ENCODE measurements around the gene PMEPA1.

Gene PMEPA1

DNA sequence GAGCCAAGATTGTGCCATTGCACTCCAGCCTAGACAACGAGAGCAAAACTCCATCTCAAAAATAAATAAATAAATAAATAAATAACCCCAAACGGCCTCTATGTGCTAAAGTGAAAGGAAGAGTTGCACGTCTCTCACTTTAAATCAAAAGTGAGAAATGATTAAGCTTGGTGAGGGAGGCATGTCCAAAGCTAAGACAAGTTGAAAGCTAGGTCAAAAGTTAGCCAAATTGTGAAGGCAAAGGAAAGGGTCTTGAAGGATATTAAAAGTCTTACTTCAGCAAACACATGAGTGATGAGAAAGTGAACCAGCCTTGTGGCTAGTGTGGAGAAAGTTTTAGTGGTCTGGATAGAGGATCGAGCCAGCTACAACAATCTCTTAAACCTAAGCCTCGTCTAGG is 103.9 kb downstream of the PMEPA1 start:
- in situ Hi-C loops (cut with MboI; ENCODE audit: low pct_unique_long_range_greater_than_20kb, low sequenced_read_pairs, unreplicated experiment), result loop anchor here (25.0 kb wide), 1 partner anchor 606 kb away; no protein-coding TSS in a partner anchor
- TF ChIP-seq, protein P1, sequence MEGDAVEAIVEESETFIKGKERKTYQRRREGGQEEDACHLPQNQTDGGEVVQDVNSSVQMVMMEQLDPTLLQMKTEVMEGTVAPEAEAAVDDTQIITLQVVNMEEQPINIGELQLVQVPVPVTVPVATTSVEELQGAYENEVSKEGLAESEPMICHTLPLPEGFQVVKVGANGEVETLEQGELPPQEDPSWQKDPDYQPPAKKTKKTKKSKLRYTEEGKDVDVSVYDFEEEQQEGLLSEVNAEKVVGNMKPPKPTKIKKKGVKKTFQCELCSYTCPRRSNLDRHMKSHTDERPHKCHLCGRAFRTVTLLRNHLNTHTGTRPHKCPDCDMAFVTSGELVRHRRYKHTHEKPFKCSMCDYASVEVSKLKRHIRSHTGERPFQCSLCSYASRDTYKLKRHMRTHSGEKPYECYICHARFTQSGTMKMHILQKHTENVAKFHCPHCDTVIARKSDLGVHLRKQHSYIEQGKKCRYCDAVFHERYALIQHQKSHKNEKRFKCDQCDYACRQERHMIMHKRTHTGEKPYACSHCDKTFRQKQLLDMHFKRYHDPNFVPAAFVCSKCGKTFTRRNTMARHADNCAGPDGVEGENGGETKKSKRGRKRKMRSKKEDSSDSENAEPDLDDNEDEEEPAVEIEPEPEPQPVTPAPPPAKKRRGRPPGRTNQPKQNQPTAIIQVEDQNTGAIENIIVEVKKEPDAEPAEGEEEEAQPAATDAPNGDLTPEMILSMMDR (IDR thresholded peaks at IDR 0.05; ENCODE audit: extremely low read depth, insufficient read depth, missing control alignments), result no peak
- DNase-seq (ENCODE audit: low spot score), result no peak

GRCh38 chr20:57605045-57605444 is 104.8 kb downstream of the PMEPA1 start:
- DNase-seq (ENCODE audit: low spot score), result no peak
- TF ChIP-seq, protein P1 (IDR thresholded peaks at IDR 0.05; ENCODE audit: extremely low read depth, insufficient read depth, missing control alignments), result no peak
- in situ Hi-C loops (cut with MboI; ENCODE audit: low pct_unique_long_range_greater_than_20kb, low sequenced_read_pairs, unreplicated experiment), result loop anchor here (25.0 kb wide), 1 partner anchor 607 kb away; no protein-coding TSS in a partner anchor

GRCh38 chr20:57603120-57603519 is 106.7 kb downstream of the PMEPA1 start:
- in situ Hi-C loops (cut with MboI; ENCODE audit: low pct_unique_long_range_greater_than_20kb, low sequenced_read_pairs, unreplicated experiment), result loop anchor here (25.0 kb wide), 1 partner anchor 609 kb away; no protein-coding TSS in a partner anchor
- no peak for DNase-seq (ENCODE audit: low spot score)

DNA sequence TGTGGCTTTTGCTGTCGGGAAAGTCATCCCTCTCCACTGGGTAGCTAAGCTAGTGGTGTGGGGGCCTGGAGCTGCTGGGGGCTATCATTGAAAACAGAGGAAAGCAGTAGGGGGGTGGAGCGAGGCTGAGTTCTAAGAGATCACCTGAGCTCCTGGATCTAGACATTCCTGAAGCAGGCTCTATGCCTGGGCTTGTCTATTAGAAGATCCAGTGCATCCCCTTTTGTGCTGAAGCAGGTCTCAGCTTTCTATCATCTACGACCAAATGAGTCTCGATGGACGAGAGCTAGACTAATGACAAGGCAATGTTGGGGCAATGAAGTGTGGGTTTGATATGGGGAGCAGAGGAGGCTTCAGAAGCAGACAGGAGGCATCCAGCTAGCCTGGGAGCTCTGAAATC is 108.1 kb downstream of the PMEPA1 start:
- in situ Hi-C loops (cut with MboI; ENCODE audit: low pct_unique_long_range_greater_than_20kb, low sequenced_read_pairs, unreplicated experiment), result loop anchor here (25.0 kb wide), 1 partner anchor 611 kb away; no protein-coding TSS in a partner anchor
- TF ChIP-seq, protein P1 (IDR thresholded peaks at IDR 0.05; ENCODE audit: extremely low read depth, insufficient read depth, missing control alignments), result no peak
- DNase-seq (ENCODE audit: low spot score), result no peak

More at GRCh38 chr20:57603120-57603519, 106.7 kb downstream of the PMEPA1 start:
- TF ChIP-seq, protein P1 (IDR thresholded peaks at IDR 0.05; ENCODE audit: extremely low read depth, insufficient read depth, missing control alignments), result no peak

DNA sequence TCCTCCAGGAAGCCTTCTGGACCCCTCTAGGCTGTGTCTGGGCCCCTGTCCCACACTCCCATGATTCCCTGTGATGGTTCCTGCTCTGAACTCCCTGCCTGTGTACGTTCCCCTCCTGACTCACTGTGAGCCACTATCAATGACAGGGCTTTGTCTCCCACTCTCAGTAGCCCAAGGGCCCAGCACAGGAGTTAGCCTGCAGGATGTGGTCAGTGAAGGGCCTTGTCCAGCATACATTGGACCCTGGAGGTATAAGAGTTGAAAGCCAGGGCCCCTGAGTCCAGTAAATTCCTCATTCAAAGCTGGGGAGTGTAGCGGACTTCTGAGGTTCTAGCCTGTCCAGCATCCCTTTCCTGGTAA is 108.6 kb downstream of the PMEPA1 start:
- TF ChIP-seq, protein P1 (IDR thresholded peaks at IDR 0.05; ENCODE audit: extremely low read depth, insufficient read depth, missing control alignments), result no peak
- in situ Hi-C loops (cut with MboI; ENCODE audit: low pct_unique_long_range_greater_than_20kb, low sequenced_read_pairs, unreplicated experiment), result loop anchor here (25.0 kb wide), 1 partner anchor 611 kb away; no protein-coding TSS in a partner anchor

GRCh38 chr20:57600320-57601210 is 109.2 kb downstream of the PMEPA1 start:
- peak; percentile 48 for DNase-seq (ENCODE audit: low spot score)
- in situ Hi-C loops (cut with MboI; ENCODE audit: low pct_unique_long_range_greater_than_20kb, low sequenced_read_pairs, unreplicated experiment), result loop anchor here (25.0 kb wide), 1 partner anchor 612 kb away; no protein-coding TSS in a partner anchor
- TF ChIP-seq, protein P1 (IDR thresholded peaks at IDR 0.05; ENCODE audit: extremely low read depth, insufficient read depth, missing control alignments), result no peak

More for the DNA sequence above, 108.6 kb downstream of the PMEPA1 start:
- no peak for DNase-seq (ENCODE audit: low spot score)

Data from GM13977 (cell line).